Natural killer cell treated with Interleukin-12 subunit alpha and Interleukin-12 subunit beta and Interleukin-15 and Interleukin-18, amount 100 ng/mL, for 72 hours (primary cell): Measurements from ENCODE around the gene H2BK1. TPM values are rescaled to one million over a fixed set of nuclear protein-coding genes. Genes with fewer than 3 reads are reported as not detected.

ENCODE experiments used
- ATAC-seq, 2 donors: fragments of 150-1000 bp; cut with Tn5 transposase in 1 of 2; sonication (Bioruptor Pico), chemical (Tn5 transposase) in 1 of 2; 2 replicates each; pipeline ENCODE4 v1.10.0; 2021
- DNase-seq: peaks from one replicate; pipeline ENCODE4 v3.0.0; 2022; ENCODE audit warnings: low spot score
- H3K27ac Mint-ChIP-seq, 2 donors: 1 replicate in 1 of 2; 2 replicates in 1 of 2; pipeline ENCODE4 v1.8.0; 2022; ENCODE audit warnings: mixed read lengths in 2 of 2, mild to moderate bottlenecking in 1 of 2, moderate library complexity in 1 of 2
- H3K27me3 Mint-ChIP-seq, 2 donors: 1 replicate in 1 of 2; 2 replicates in 1 of 2; pipeline ENCODE4 v1.8.0; 2022; ENCODE audit warnings: mixed read lengths in 2 of 2
- H3K36me3 Mint-ChIP-seq: one replicate; pipeline ENCODE4 v1.8.0; 2022; ENCODE audit warnings: mixed read lengths
- H3K4me1 Mint-ChIP-seq, 2 donors: 1 replicate in 1 of 2; 2 replicates in 1 of 2; pipeline ENCODE4 v1.8.0; 2022; ENCODE audit warnings: low read depth in 2 of 2, mixed read lengths in 2 of 2, mild to moderate bottlenecking in 1 of 2
- H3K4me3 Mint-ChIP-seq: one replicate; pipeline ENCODE4 v1.8.0; 2022; ENCODE audit warnings: mixed read lengths
- H3K9me3 Mint-ChIP-seq: 2 replicates; pipeline ENCODE4 v1.8.0; 2022; ENCODE audit warnings: mixed read lengths
- total RNA-seq, 2 donors: library from RNA; stranded (reverse); gene quantifications; one replicate each; pipeline ENCODE4 v1.2.3, GENCODE V29; 2022

H2BK1 gene
- total RNA-seq, 2 donors from 2014 or later: not detected

GRCh38 chr7:151212626-151213025 lies 2.3 kb upstream of the H2BK1 start:
- DNase-seq (no peak), ATAC-seq (no peak)
- Mint-ChIP-seq H3K9me3 (no peaks in the 10 kb centered on the region), H3K4me1 (peaks cover 3 to 6% of the 10 kb centered on the region in 2 donors), H3K27me3 (no peaks in the 10 kb centered on the region), H3K36me3 (peaks cover 18% of the 10 kb centered on the region), H3K4me3 (no peak overlapping the region), H3K27ac (no peak overlapping the region)

GRCh38 chr7:151211155-151211772 lies 976 bp upstream of the H2BK1 start:
- DNase-seq: no peak
- Mint-ChIP-seq H3K36me3 (peaks cover 18% of the 10 kb centered on the region), H3K9me3 (no peaks in the 10 kb centered on the region), H3K27ac (no peak overlapping the region), H3K27me3 (no peaks in the 10 kb centered on the region), H3K4me1 (peaks cover 14 to 18% of the 10 kb centered on the region in 2 donors), H3K4me3 (no peak overlapping the region)
- no peak for ATAC-seq

- no peak for ATAC-seq
- no peak overlapping the region for H3K4me3 Mint-ChIP-seq
- DNase-seq: no peak
- peaks cover 0 to 5% of the 10 kb centered on the region in 2 donors for H3K27me3 Mint-ChIP-seq
- H3K4me1 Mint-ChIP-seq: peaks cover 14 to 21% of the 10 kb centered on the region in 2 donors
- no peak overlapping the region for H3K27ac Mint-ChIP-seq
- H3K36me3 Mint-ChIP-seq: peaks cover 4% of the 10 kb centered on the region
- H3K9me3 Mint-ChIP-seq: no peaks in the 10 kb centered on the region
Observed at GRCh38 chr7:151209588-151209987, 700 bp downstream of the H2BK1 start.

- no peaks in the 10 kb centered on the region for H3K9me3 Mint-ChIP-seq
- peaks cover 14 to 21% of the 10 kb centered on the region in 2 donors for H3K4me1 Mint-ChIP-seq
- no peak for DNase-seq
- H3K27ac Mint-ChIP-seq: no peak overlapping the region
- ATAC-seq: no peak
- peaks cover 3% of the 10 kb centered on the region for H3K36me3 Mint-ChIP-seq
- H3K27me3 Mint-ChIP-seq: peaks cover 0 to 5% of the 10 kb centered on the region in 2 donors
- H3K4me3 Mint-ChIP-seq: no peak overlapping the region
Observed at GRCh38 chr7:151208253-151208862, 1.9 kb downstream of the H2BK1 start.

GRCh38 chr7:151207804-151208203 lies 2.5 kb downstream of the H2BK1 start:
- no peak for DNase-seq
- Mint-ChIP-seq H3K9me3 (no peaks in the 10 kb centered on the region), H3K27ac (no peak overlapping the region), H3K36me3 (no peaks in the 10 kb centered on the region), H3K4me1 (peaks cover 14 to 21% of the 10 kb centered on the region in 2 donors), H3K4me3 (no peak overlapping the region), H3K27me3 (peaks cover 0 to 5% of the 10 kb centered on the region in 2 donors)
- ATAC-seq: no peak

GRCh38 chr7:151207315-151207714 lies 3.0 kb downstream of the H2BK1 start:
- Mint-ChIP-seq H3K27ac (no peak overlapping the region), H3K36me3 (no peaks in the 10 kb centered on the region), H3K4me1 (peaks cover 14 to 21% of the 10 kb centered on the region in 2 donors), H3K27me3 (peaks cover 0 to 5% of the 10 kb centered on the region in 2 donors), H3K4me3 (peak overlapping the region; percentile 33), H3K9me3 (no peaks in the 10 kb centered on the region)
- no peak for DNase-seq
- no peak for ATAC-seq

- Mint-ChIP-seq H3K4me3 (peak overlapping the region; percentile 33), H3K27ac (no peak overlapping the region), H3K36me3 (no peaks in the 10 kb centered on the region), H3K27me3 (peaks cover 0 to 5% of the 10 kb centered on the region in 2 donors), H3K9me3 (no peaks in the 10 kb centered on the region), H3K4me1 (peaks cover 14 to 21% of the 10 kb centered on the region in 2 donors)
- ATAC-seq: no peak
- no peak for DNase-seq
Observed at GRCh38 chr7:151206914-151207313, 3.4 kb downstream of the H2BK1 start.

- no peaks in the 10 kb centered on the region for H3K36me3 Mint-ChIP-seq
- H3K4me3 Mint-ChIP-seq: no peak overlapping the region
- no peak overlapping the region for H3K27ac Mint-ChIP-seq
- no peaks in the 10 kb centered on the region for H3K9me3 Mint-ChIP-seq
- ATAC-seq: no peak
- no peak for DNase-seq
- H3K4me1 Mint-ChIP-seq: peaks cover 14 to 21% of the 10 kb centered on the region in 2 donors
- peaks cover 0 to 10% of the 10 kb centered on the region in 2 donors for H3K27me3 Mint-ChIP-seq
Observed at GRCh38 chr7:151205730-151206129, 4.6 kb downstream of the H2BK1 start.

- Mint-ChIP-seq H3K27me3 (peaks cover 0 to 10% of the 10 kb centered on the region in 2 donors), H3K36me3 (no peaks in the 10 kb centered on the region), H3K4me1 (peaks cover 14 to 21% of the 10 kb centered on the region in 2 donors), H3K4me3 (no peak overlapping the region), H3K9me3 (no peaks in the 10 kb centered on the region), H3K27ac (no peak overlapping the region)
- ATAC-seq (no peak), DNase-seq (no peak)
Observed at GRCh38 chr7:151204383-151205032, 5.8 kb downstream of the H2BK1 start.

- Mint-ChIP-seq H3K27me3 (peaks cover 0 to 10% of the 10 kb centered on the region in 2 donors), H3K4me1 (peaks cover 13 to 18% of the 10 kb centered on the region in 2 donors), H3K4me3 (no peak overlapping the region), H3K36me3 (no peaks in the 10 kb centered on the region), H3K27ac (no peak overlapping the region), H3K9me3 (no peaks in the 10 kb centered on the region)
- DNase-seq (no peak), ATAC-seq (no peak)
Observed at GRCh38 chr7:151202836-151203235, 7.5 kb downstream of the H2BK1 start.

GRCh38 chr7:151201751-151202150 lies 8.5 kb downstream of the H2BK1 start:
- H3K9me3 Mint-ChIP-seq: no peaks in the 10 kb centered on the region
- DNase-seq (no peak), ATAC-seq (no peak)
- no peak overlapping the region for H3K27ac Mint-ChIP-seq
- peaks cover 0 to 10% of the 10 kb centered on the region in 2 donors for H3K27me3 Mint-ChIP-seq
- no peak overlapping the region for H3K4me3 Mint-ChIP-seq
- no peaks in the 10 kb centered on the region for H3K36me3 Mint-ChIP-seq
- H3K4me1 Mint-ChIP-seq: peaks cover 2 to 7% of the 10 kb centered on the region in 2 donors

- no peak overlapping the region for H3K27ac Mint-ChIP-seq
- DNase-seq (no peak), ATAC-seq (no peak)
- no peaks in the 10 kb centered on the region for H3K9me3 Mint-ChIP-seq
- H3K4me3 Mint-ChIP-seq: no peak overlapping the region
- no peaks in the 10 kb centered on the region for H3K36me3 Mint-ChIP-seq
- peaks cover 0 to 3% of the 10 kb centered on the region in 2 donors for H3K4me1 Mint-ChIP-seq
- peaks cover 0 to 10% of the 10 kb centered on the region in 2 donors for H3K27me3 Mint-ChIP-seq
Observed at GRCh38 chr7:151201344-151201743, 8.9 kb downstream of the H2BK1 start.

GRCh38 chr7:151198945-151199848 lies 11.1 kb downstream of the H2BK1 start:
- Mint-ChIP-seq H3K27me3 (peaks cover 6 to 7% of the 10 kb centered on the region in 2 donors), H3K4me3 (no peak overlapping the region), H3K9me3 (no peaks in the 10 kb centered on the region), H3K27ac (no peak overlapping the region), H3K36me3 (no peaks in the 10 kb centered on the region), H3K4me1 (peaks cover 0 to 3% of the 10 kb centered on the region in 2 donors)
- ATAC-seq: no peak
- no peak for DNase-seq
